HFFc6 (cell line): ENCODE results near the gene TFEB. TPM values are rescaled to one million over a fixed set of nuclear protein-coding genes. Genes with fewer than 3 reads are reported as not detected.

ENCODE experiments used
- DNase-seq: peaks from one replicate; pipeline ENCODE4 v3.0.0-alpha.2; 2018
- H3K27ac Mint-ChIP-seq: 2 replicates; pipeline ENCODE4 v1.8.0; 2020; ENCODE audit warnings: mild to moderate bottlenecking, mixed read lengths
- H3K27me3 Mint-ChIP-seq: 2 replicates; pipeline ENCODE4 v1.8.0; 2021; ENCODE audit warnings: mild to moderate bottlenecking, moderate library complexity, mixed read lengths; ENCODE audit not compliant: insufficient read depth
- H3K36me3 Mint-ChIP-seq: 2 replicates; pipeline ENCODE4 v1.8.0; 2021; ENCODE audit warnings: low read depth, mixed read lengths
- H3K4me1 Mint-ChIP-seq: 2 replicates; pipeline ENCODE4 v1.8.0; 2020; ENCODE audit warnings: low read depth, mixed read lengths
- H3K4me3 Mint-ChIP-seq: 2 replicates; pipeline ENCODE4 v1.8.0; 2020; ENCODE audit warnings: mild to moderate bottlenecking, moderate library complexity, mixed read lengths
- H3K9me3 Mint-ChIP-seq: 2 replicates; pipeline ENCODE4 v1.8.0; 2020; ENCODE audit warnings: mild to moderate bottlenecking, mixed read lengths
- total RNA-seq, 6 experiments: library from RNA; stranded (reverse); fragmentation: NEBNext Ultra II Directional; extraction: Animal tissue kit (Norgen Biotek cat#: 25700); gene quantifications; 2 replicates in 1 of 6; 3 replicates in 5 of 6; pipeline ENCODE4 v1.2.3, GENCODE V29; 2021
- TF ChIP-seq, protein P1 (sequence below): fragments of 200-600 bp; sonication (generic); IDR thresholded peaks from 2 replicates; pipeline ENCODE4 v1.5.0; 2021; ENCODE audit warnings: antibody characterized with exemption, mild to moderate bottlenecking

Gene TFEB
- total RNA-seq, 6 experiments from 2014 or later, result 8.7 to 14.2 (median 11.0) TPM

- no peak for DNase-seq
- no peaks in the 10 kb centered on the region for H3K36me3 Mint-ChIP-seq
- no peaks in the 10 kb centered on the region for H3K9me3 Mint-ChIP-seq
- no peak overlapping the region for H3K27ac Mint-ChIP-seq
- peaks cover 36% of the 10 kb centered on the region for H3K27me3 Mint-ChIP-seq
- TF ChIP-seq, protein P1, sequence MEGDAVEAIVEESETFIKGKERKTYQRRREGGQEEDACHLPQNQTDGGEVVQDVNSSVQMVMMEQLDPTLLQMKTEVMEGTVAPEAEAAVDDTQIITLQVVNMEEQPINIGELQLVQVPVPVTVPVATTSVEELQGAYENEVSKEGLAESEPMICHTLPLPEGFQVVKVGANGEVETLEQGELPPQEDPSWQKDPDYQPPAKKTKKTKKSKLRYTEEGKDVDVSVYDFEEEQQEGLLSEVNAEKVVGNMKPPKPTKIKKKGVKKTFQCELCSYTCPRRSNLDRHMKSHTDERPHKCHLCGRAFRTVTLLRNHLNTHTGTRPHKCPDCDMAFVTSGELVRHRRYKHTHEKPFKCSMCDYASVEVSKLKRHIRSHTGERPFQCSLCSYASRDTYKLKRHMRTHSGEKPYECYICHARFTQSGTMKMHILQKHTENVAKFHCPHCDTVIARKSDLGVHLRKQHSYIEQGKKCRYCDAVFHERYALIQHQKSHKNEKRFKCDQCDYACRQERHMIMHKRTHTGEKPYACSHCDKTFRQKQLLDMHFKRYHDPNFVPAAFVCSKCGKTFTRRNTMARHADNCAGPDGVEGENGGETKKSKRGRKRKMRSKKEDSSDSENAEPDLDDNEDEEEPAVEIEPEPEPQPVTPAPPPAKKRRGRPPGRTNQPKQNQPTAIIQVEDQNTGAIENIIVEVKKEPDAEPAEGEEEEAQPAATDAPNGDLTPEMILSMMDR, result no peak
- H3K4me1 Mint-ChIP-seq, result no peaks in the 10 kb centered on the region
- H3K4me3 Mint-ChIP-seq, result no peak overlapping the region
Measured at GRCh38 chr6:41671376-41671775, 64.0 kb downstream of the TFEB start.

- no peaks in the 10 kb centered on the region for H3K9me3 Mint-ChIP-seq
- H3K4me3 Mint-ChIP-seq, result no peak overlapping the region
- H3K36me3 Mint-ChIP-seq, result no peaks in the 10 kb centered on the region
Measured at GRCh38 chr6:41670703-41671360, 64.6 kb downstream of the TFEB start.

GRCh38 chr6:41668968-41669367 is 66.4 kb downstream of the TFEB start:
- no peak for DNase-seq
- TF ChIP-seq, protein P1, result no peak
- Mint-ChIP-seq H3K27ac (no peak overlapping the region), H3K36me3 (no peaks in the 10 kb centered on the region), H3K27me3 (peaks cover 36% of the 10 kb centered on the region), H3K9me3 (no peaks in the 10 kb centered on the region), H3K4me1 (no peaks in the 10 kb centered on the region), H3K4me3 (no peak overlapping the region)

More at GRCh38 chr6:41670703-41671360, 64.6 kb downstream of the TFEB start:
- peaks cover 36% of the 10 kb centered on the region for H3K27me3 Mint-ChIP-seq
- TF ChIP-seq, protein P1, result no peak
- no peak overlapping the region for H3K27ac Mint-ChIP-seq
- DNase-seq, result no peak
- no peaks in the 10 kb centered on the region for H3K4me1 Mint-ChIP-seq

- no peak for DNase-seq
- no peak overlapping the region for H3K27ac Mint-ChIP-seq
- H3K27me3 Mint-ChIP-seq, result peaks cover 42% of the 10 kb centered on the region
- H3K4me3 Mint-ChIP-seq, result no peak overlapping the region
- H3K36me3 Mint-ChIP-seq, result no peaks in the 10 kb centered on the region
- no peaks in the 10 kb centered on the region for H3K4me1 Mint-ChIP-seq
- TF ChIP-seq, protein P1, result no peak
- H3K9me3 Mint-ChIP-seq, result no peaks in the 10 kb centered on the region
Measured at GRCh38 chr6:41667195-41667594, 68.2 kb downstream of the TFEB start.

DNA sequence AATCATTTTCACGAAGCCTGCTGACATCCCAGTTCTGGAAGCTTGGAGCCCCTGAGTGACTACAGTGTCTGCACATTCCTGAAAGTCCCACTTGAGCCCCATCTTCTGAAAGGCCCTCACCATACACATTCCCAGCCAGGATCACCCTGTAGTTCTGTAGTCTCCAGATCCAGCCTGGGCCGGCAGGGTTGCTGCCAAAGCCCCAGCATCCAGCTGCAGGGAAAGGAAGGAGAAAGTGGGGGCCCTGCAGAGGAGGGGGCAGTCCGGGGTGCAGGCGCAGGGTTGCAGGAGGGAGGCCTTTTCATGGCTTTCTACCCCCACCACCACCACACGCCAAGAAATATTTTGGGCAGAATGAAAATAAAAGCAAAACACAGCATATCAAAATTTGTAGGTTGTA is 71.1 kb downstream of the TFEB start:
- TF ChIP-seq, protein P1, result no peak
- Mint-ChIP-seq H3K36me3 (no peaks in the 10 kb centered on the region), H3K4me3 (no peak overlapping the region), H3K27ac (no peak overlapping the region), H3K4me1 (no peaks in the 10 kb centered on the region), H3K9me3 (no peaks in the 10 kb centered on the region), H3K27me3 (peaks cover 35% of the 10 kb centered on the region)
- DNase-seq, result no peak
